Nephron (organoid): ENCODE data around the gene FBXO21.
"Not testable (repeated sequence)": the region's sequence is repeated elsewhere in the genome, so short reads cannot be mapped to it uniquely, and the experiment has no call there.

ENCODE experiments used
- H3K27ac Mint-ChIP-seq, 3 experiments: 2 replicates each; pipeline ENCODE4 v1.8.0; 2020; ENCODE audit warnings: mixed read lengths in 3 of 3, mild to moderate bottlenecking in 2 of 3, moderate library complexity in 1 of 3
- H3K27me3 Mint-ChIP-seq: 2 replicates; pipeline ENCODE4 v1.8.0; 2021; ENCODE audit warnings: low read depth, mild to moderate bottlenecking, moderate library complexity, mixed read lengths
- H3K36me3 Mint-ChIP-seq: 2 replicates; pipeline ENCODE4 v1.8.0; 2020; ENCODE audit warnings: low read depth, mixed read lengths
- H3K4me1 Mint-ChIP-seq: 2 replicates; pipeline ENCODE4 v1.8.0; 2020; ENCODE audit warnings: mixed read lengths
- H3K4me3 Mint-ChIP-seq, 3 experiments: 2 replicates each; pipeline ENCODE4 v1.8.0; 2020; ENCODE audit warnings: mild to moderate bottlenecking in 3 of 3, mixed read lengths in 3 of 3, moderate library complexity in 2 of 3
- H3K9me3 Mint-ChIP-seq: 2 replicates; pipeline ENCODE4 v1.8.0; 2020; ENCODE audit warnings: mixed read lengths
- TF ChIP-seq, protein P1 (sequence below), 3 experiments: fragments of 200-600 bp; sonication (generic); IDR thresholded peaks; one replicate each; pipeline ENCODE4 v1.5.0; 2021; ENCODE audit warnings: antibody characterized with exemption in 3 of 3; ENCODE audit not compliant: unreplicated experiment in 3 of 3

FBXO21 gene

DNA sequence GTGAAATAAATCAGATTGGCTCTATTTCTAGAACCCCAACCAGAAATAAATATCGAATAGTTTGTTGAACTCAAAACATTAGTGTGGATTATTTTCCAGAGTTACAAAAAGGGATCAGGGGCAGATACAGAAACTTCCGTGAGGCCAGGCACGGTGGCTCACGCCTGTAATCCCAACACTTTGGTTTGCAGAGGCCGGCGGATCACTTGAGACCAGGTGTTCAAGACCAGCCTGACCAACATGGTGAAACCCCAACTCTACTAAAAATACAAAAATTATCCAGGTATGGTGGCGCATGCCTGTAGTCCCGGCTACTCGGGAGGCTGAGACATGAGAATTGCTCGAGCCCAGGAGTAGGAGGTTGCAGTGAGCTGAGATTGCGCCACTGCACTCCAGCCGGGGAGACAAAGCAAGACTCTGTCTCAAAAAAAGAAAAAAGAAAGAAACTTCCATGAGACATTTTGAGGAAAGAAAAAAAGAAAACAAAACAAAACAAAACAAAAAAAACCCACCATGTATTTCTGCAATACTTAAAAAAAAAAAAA, 2.1 kb downstream of the FBXO21 start:
- Mint-ChIP-seq H3K9me3 (peaks cover 4% of the 10 kb centered on the region), H3K4me3 (peak overlapping the region; percentile 87 to 91 (median 88)), H3K27ac (peak overlapping the region in 2 of 3 experiments; percentile 60 to 85), H3K36me3 (peaks cover 37% of the 10 kb centered on the region), H3K4me1 (peaks cover 13% of the 10 kb centered on the region), H3K27me3 (peaks cover 5% of the 10 kb centered on the region)
- TF ChIP-seq, protein P1, sequence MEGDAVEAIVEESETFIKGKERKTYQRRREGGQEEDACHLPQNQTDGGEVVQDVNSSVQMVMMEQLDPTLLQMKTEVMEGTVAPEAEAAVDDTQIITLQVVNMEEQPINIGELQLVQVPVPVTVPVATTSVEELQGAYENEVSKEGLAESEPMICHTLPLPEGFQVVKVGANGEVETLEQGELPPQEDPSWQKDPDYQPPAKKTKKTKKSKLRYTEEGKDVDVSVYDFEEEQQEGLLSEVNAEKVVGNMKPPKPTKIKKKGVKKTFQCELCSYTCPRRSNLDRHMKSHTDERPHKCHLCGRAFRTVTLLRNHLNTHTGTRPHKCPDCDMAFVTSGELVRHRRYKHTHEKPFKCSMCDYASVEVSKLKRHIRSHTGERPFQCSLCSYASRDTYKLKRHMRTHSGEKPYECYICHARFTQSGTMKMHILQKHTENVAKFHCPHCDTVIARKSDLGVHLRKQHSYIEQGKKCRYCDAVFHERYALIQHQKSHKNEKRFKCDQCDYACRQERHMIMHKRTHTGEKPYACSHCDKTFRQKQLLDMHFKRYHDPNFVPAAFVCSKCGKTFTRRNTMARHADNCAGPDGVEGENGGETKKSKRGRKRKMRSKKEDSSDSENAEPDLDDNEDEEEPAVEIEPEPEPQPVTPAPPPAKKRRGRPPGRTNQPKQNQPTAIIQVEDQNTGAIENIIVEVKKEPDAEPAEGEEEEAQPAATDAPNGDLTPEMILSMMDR (IDR thresholded peaks at IDR 0.05; ENCODE audit: unreplicated experiment in 3 of 3): no peak

DNA sequence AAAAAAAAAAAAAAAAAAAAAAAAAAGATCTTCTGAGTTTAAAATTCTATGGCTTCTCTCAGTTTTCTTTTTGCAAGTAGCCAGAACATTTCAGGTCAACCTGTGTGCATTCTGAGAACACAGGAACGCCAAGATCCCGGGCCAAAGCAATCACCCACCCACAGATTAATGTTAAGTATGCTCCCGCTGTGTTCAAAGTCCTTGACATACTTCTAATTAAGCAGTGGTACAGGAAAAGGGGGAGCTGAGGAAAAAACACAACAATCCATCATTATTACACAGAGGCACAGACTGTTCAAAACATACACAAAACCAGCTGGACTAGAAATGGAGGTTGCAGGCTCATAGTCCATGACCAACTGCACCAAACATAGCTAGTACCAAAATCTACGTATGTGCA, 2.8 kb downstream of the FBXO21 start:
- Mint-ChIP-seq H3K9me3 (peaks cover 4% of the 10 kb centered on the region), H3K27me3 (no peaks in the 10 kb centered on the region), H3K36me3 (peaks cover 45% of the 10 kb centered on the region), H3K4me3 (peak overlapping the region; percentile 54 to 72 (median 61)), H3K27ac (peak overlapping the region; percentile 62 to 92 (median 71)), H3K4me1 (peaks cover 13% of the 10 kb centered on the region)
- TF ChIP-seq, protein P1 (IDR thresholded peaks at IDR 0.05; ENCODE audit: unreplicated experiment in 3 of 3): no peak

DNA sequence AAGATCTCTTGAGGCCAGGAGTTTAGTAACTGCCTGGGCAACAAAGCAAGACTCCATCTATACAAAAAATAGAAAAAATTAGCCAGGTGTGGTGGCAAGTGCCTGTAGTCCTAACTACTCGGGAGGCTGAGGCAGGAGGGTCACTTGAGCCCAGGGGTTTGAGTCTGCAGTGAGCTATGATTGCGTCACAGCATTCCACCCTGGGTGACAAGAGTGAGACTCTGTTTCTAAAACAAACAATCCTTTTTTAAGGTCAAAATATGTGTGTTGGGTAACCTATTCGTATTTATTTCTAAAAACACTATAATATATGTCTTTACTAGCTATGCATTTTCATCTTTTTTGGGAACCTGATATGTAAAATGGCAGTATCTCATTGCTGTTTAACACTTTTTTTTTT, 7.4 kb downstream of the FBXO21 start:
- TF ChIP-seq, protein P1 (IDR thresholded peaks at IDR 0.05; ENCODE audit: unreplicated experiment in 3 of 3): no peak
- Mint-ChIP-seq H3K36me3 (peaks cover 91% of the 10 kb centered on the region), H3K27ac (no peak overlapping the region), H3K4me1 (peaks cover 5% of the 10 kb centered on the region), H3K9me3 (peaks cover 10% of the 10 kb centered on the region), H3K27me3 (no peaks in the 10 kb centered on the region), H3K4me3 (no peak overlapping the region)

GRCh38 chr12:117181468-117181843, 8.8 kb downstream of the FBXO21 start:
- peaks cover 10% of the 10 kb centered on the region for H3K9me3 Mint-ChIP-seq
- peaks cover 91% of the 10 kb centered on the region for H3K36me3 Mint-ChIP-seq
- H3K4me3 Mint-ChIP-seq: not testable (repeated sequence)

GRCh38 chr12:117180758-117181467, 9.4 kb downstream of the FBXO21 start:
- TF ChIP-seq, protein P1 (IDR thresholded peaks at IDR 0.05; ENCODE audit: unreplicated experiment in 3 of 3): no peak
- Mint-ChIP-seq H3K27me3 (no peaks in the 10 kb centered on the region), H3K36me3 (peaks cover 91% of the 10 kb centered on the region), H3K4me1 (no peaks in the 10 kb centered on the region), H3K27ac (no peak overlapping the region), H3K9me3 (peaks cover 10% of the 10 kb centered on the region), H3K4me3 (no peak overlapping the region)

More at GRCh38 chr12:117181468-117181843, 8.8 kb downstream of the FBXO21 start:
- H3K4me1 Mint-ChIP-seq, H3K27ac Mint-ChIP-seq, H3K27me3 Mint-ChIP-seq: not testable (repeated sequence)

GRCh38 chr12:117178745-117179144, 11.5 kb downstream of the FBXO21 start:
- H3K4me3 Mint-ChIP-seq: no peak overlapping the region
- H3K9me3 Mint-ChIP-seq: peaks cover 10% of the 10 kb centered on the region
- H3K27me3 Mint-ChIP-seq: no peaks in the 10 kb centered on the region
- H3K27ac Mint-ChIP-seq: no peak overlapping the region
- no peaks in the 10 kb centered on the region for H3K4me1 Mint-ChIP-seq
- TF ChIP-seq, protein P1 (IDR thresholded peaks at IDR 0.05; ENCODE audit: unreplicated experiment in 3 of 3): no peak
- H3K36me3 Mint-ChIP-seq: peaks cover 93% of the 10 kb centered on the region
